GM12892 (cell line): ENCODE results near the gene FEV.

Source experiments
- DNase-seq: peaks from one replicate; pipeline ENCODE4 v3.0.0; 2011; ENCODE audit not compliant: insufficient read length
- FAIRE-seq: peaks from 2 replicates; lab custom pipeline; 2011; peaks lifted over from hg19 to GRCh38; lab: Jason Lieb, UNC
- POLR2A ChIP-seq: IDR thresholded peaks from 2 replicates; pipeline ENCODE4 v1.6.1; 2011; ENCODE audit warnings: low read depth, low read length, control low read depth
- POLR2AphosphoS5 ChIP-seq: IDR thresholded peaks from 2 replicates; pipeline ENCODE4 v1.6.1; 2011; ENCODE audit warnings: low read depth, low read length, control low read depth
- TAF1 ChIP-seq: IDR thresholded peaks from 2 replicates; pipeline ENCODE4 v1.6.1; 2011; ENCODE audit warnings: low read depth, mild to moderate bottlenecking, control low read depth, low read length, borderline replicate concordance

FEV gene

DNA sequence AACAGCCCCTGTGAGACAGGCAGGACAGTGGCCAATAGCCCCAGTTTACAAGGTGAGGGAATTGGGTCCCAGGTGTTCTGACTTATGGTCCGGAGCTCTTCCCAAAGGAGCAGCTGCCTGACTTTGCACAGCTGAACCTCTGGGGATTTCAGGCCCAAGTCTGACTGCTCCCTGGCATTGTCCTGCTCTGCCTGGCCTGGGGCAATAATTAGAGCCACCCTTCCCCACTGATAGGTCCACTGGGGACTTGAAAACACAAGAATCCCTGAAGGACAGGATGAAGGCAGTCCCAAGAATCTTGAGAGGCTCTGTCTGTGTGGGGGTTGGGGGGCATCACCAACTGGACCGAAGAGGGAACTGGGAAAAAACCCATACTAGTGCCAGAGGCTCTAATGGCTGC, 3.7 kb upstream of the FEV start:
- no peak for TF ChIP-seq POLR2AphosphoS5
- no peak for TF ChIP-seq TAF1
- TF ChIP-seq POLR2A: no peak
- DNase-seq (no peak), FAIRE-seq (no peak)

DNA sequence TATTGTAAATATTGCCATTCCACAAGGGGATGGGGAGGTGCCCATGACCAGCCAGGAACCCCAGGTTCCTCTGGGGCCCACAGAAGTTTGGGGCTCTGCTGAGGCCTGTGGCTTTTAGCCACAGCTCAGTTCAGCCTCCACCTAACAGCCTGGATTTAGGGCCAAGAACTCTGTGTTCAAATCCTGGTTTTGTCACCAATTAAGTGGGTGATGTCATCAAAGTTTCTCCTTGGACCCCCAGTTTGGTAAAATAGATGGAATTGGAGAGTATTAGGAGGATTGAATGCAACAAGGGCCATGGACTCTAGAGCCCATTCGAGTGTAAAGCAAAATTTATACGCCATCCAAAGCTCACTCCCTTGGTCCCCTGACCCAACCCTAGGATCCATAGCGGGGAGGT, 3.2 kb upstream of the FEV start:
- DNase-seq: no peak

DNA sequence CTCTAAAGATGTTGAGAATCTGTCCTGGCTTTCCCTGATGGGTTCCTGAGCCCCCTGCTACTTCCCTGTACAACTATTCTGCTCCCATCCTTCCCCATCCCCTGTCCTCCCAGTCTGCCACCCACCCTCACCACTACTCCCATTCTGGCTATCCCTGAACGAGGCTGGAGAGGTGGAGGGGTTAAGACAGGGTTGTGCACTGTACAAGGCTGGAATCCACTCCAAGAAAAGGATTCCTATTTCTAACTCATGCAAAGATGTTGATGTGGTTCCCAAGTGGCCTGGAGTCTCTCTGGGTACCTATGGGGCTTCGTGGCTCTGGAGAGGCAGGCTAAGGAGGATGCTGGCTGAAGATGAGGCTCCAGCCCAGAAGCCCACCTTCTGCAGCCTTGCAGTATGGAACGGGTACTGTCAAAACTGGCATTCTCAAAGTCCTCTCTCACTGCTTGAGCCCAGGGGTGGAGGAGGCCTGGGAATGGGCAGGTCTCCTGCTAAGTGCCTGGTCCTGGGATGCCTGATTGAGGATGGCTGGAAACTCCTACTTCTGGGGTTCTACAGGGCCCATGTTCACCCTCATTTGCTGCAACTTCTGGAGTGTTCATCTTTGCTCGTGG, 1.3 kb upstream of the FEV start:
- no peak for DNase-seq
- no peak for FAIRE-seq
- TF ChIP-seq TAF1: no peak
- no peak for TF ChIP-seq POLR2A
- no peak for TF ChIP-seq POLR2AphosphoS5

More for the DNA sequence above, 3.2 kb upstream of the FEV start:
- TF ChIP-seq TAF1 (no peak), POLR2AphosphoS5 (no peak), POLR2A (no peak)
- no peak for FAIRE-seq

DNA sequence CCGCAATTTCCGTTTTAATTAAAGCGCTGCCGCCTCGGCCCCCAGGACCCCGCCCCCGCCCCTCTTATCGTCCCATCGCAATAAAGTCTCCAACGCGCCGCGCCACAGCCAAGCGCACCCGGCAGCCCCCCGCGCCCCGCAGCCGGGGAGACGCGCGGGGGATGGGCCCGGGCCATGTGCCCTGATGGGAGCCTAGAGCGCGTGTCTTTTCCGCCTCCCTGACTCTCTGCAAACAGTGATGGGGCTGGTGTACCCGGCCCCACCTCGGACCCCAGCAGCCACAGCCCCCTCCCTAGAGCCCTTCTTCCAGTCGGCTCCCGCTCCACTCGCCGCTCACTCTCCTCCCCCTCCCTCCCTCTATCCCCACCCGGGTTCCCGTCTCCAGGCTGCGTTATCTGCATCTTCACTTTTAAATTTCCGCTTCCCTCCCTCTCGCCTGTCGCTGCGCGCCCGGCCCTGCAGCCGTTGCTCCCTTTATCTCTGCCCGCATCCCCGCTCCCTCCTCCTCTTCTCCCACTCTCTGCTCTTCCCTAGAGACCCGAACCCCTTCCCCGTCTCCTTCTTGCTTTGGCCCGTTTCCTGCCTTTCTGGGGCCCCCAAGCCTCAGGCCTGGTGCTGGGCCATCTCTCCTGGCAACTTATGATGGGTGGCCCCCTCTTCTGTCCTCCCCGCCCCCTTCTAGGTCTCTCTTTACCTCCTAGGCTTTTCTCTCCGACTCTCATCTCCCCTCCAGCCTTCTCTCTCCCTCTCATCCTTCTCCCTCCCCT, 524 bp upstream of the FEV start:
- no peak for FAIRE-seq
- no peak for TF ChIP-seq TAF1
- no peak for TF ChIP-seq POLR2AphosphoS5
- TF ChIP-seq POLR2A: no peak

DNA sequence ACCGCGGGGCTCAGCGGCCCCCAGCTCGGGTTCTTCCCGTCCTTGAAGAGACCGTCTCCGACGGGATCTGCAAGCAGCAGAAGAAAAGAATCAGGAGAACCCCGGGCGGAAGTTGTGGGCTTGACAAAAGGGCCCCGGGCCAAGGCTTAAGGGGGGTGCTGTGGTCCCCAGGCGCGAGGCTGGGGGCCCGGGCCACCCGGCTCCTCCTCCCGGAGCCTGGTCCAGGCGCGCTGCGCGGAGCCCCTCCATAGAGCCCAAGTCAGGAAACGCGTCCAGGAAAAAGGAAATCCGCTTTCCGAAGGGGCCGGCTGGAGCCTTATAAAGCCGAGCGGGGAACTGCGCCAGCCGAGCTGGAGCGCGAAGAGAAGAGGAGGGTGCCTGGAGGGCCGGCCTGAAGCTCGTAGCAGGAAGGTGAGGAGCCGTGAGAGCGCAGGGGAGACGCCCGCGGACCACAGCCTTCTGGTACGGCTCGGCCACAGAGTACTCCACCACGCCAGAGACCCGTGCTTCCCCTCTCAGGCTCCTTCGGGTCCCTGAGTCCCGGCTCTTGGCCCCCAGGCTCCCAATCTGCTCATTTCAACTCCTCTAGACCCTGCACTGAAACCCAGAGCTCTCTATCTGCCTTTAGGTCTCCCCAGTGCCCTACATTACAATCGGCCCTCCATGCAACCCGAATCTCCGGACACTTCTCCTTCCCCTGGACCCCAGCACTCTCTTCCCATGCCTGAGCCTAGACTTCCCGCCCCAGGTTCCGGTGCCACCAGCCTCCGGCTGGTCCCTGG, 554 bp downstream of the FEV start:
- no peak for DNase-seq
- TF ChIP-seq POLR2AphosphoS5 (no peak), TAF1 (no peak), POLR2A (no peak)
- no peak for FAIRE-seq

More for the DNA sequence above, 524 bp upstream of the FEV start:
- no peak for DNase-seq

DNA sequence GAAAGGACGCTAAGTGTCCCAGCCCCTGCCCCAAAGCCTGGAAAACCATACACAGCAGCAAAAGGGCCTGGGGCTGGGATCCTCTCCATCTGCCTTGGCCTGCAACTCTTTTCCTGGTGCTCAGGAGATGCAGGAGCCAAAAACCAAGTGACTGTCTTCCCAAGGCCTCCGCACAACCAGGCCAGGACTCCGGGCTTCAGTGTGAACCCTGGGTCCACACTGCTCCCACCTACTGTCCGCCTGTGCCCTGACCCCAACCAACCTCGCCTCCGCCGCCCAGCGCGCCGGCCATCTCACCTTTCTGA, 1.1 kb downstream of the FEV start:
- FAIRE-seq: no peak
- no peak for DNase-seq
- TF ChIP-seq POLR2A (no peak), TAF1 (no peak), POLR2AphosphoS5 (no peak)

DNA sequence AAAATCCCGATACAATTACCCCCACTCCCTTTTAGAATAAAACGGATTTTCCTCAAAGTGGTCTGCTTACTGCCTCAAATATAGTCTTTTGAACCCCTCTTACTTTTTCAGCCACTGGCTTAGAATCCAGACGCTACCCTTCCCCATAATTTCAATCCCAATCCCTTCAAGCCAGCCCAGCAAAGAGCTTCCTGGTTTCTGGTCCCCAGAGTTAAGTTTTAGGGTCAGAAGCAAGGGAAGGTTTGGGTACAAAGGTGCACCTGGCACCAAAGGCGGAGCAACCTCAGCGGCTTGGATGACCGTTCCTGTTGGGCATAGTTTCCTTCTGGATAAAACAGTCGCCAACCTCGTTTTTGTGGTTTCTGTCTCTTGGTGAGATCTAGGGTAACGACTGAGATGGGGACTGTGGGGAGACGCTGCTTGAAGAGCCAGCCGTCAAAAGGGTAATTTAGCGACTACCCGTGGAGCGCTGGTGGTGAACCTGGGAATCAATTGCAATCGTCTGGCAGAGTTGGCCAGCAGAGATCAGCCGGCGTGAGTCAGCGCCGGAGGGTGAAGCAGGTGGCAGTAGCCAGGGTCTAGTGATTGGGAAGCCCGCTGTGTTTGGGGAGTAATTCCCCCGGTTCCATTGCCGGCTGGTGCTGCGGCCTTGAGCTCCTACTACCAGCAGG, 1.6 kb downstream of the FEV start:
- DNase-seq (no peak), FAIRE-seq (no peak)
- no peak for TF ChIP-seq POLR2A

DNA sequence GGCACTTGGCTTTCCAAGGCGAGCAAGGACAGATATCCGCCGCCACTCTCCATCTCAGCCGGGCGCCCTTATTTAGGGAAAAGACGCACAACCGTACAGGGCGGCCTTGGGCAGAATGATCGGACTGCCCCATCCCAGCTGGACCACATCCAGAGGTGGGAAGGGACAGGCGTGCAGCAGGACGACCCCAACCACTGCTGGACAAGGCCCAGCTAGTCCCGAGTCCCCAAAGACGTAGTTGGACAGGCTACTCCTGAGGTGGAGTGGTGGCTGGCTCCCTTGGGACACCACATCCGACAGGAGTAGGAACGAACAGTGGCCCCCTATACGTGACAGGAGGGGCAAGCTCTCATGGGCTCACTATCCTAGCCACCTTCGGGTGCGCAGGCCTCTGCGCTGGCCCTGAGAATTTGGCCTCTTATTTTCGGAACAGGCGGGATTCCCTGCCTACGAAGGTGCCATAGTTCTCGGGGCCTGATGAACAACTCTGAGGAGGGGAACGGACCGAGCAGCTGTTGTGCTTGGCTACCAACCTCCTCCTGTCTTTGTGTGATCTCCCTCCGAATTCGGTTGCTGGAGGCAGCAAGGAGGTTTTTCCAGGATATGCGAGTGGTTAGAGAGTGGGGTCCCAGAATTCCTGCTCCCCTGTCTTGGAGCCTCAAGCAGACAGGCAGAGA, 2.3 kb downstream of the FEV start:
- TF ChIP-seq TAF1: no peak
- TF ChIP-seq POLR2A: no peak
- no peak for TF ChIP-seq POLR2AphosphoS5
- FAIRE-seq: no peak
- no peak for DNase-seq

DNA sequence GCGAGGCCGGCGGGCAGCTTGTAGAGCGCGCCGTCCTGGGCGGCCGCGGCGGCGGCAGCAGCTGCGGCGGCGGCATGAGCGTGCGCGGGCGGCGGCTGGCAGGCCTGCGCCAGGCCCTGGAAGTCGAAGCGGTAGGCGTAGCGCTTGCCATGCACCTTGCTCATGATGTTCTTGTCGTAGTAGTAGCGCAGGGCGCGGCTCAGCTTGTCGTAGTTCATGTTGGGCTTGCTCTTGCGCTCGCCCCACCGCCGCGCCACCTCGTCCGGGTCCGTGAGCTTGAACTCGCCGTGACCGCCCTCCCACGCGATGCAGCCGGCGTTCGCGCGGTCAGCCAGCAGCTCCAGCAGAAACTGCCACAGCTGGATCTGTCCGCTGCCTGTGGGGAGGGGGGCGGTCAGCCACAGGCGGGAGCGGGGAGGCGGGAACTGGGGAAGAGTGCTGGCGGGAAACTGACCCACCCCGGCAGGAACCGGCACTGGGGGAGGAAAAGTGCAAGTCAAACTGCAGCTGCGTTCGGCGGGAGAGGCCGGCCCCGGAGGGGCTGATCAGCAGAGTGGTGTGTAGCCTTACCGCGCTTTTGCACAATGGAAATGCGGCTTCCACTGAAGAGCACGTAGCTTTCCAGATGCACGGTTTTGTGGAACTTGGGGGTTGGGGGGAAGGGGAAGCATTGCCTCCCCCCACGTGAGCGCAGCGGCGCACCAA, 3.0 kb downstream of the FEV start:
- no peak for TF ChIP-seq POLR2AphosphoS5
- no peak for TF ChIP-seq TAF1
- no peak for TF ChIP-seq POLR2A
- peak; percentile 11 for DNase-seq
- no peak for FAIRE-seq

DNA sequence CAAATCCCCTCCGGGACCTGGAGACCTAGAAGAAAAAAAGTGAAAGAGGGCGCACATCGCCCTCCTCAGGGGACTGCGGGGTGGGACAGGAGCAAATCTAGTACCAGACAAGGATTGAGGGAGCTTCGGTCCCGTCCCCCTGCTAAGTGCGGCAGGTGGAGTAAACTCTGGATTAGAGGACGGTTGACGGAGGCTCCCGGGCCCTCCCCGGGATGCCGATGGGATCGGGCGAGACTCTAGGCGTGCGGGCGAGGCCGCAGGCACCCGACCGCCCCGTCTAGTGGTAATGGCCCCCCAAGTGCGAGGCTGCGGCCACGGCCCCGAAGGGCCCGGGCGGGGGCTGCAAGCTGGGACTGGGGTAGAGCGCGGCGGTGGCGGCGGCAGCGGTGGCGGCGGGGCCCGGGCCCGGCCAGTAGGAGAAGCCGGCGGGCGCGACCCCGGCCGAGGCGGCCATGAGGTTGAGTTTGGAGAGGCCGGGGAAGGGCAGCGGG, 3.5 kb downstream of the FEV start:
- FAIRE-seq (no peak), DNase-seq (no peak)
- no peak for TF ChIP-seq POLR2AphosphoS5
- TF ChIP-seq POLR2A: no peak
- no peak for TF ChIP-seq TAF1

DNA sequence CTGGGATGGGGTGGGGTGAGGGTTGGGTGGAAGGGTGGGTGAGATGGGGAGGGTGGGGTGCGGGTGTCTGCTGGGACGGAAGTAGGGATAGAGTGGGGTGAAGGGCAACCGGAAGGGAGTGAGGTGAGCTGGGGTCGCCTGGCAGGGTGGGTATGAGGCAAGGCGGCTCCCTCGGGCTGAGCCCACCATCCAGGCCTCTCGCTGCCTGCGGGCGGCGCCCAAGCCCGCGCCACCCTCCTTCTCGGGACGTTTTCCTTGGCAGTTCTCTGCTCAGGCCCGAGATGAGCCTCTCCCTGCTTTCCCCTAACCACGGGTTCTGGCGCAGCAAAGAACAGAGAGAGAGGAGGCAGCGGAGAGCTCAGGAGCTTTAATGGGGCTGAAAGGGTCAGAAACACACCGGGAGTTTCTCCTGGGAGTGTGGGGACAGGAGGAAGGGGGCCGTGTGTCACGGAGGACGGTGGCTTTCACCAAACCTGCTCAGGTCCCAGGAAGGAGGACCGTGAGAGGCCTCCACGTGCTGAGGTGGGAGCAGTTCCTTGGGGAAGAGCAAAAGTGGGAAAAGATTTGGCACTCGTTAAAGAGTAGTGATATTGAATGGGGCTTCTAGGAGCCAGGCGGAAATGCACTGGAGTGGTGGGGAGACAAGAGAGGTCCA, 4.1 kb downstream of the FEV start:
- no peak for TF ChIP-seq POLR2A
- TF ChIP-seq POLR2AphosphoS5: no peak
- TF ChIP-seq TAF1: no peak
- DNase-seq: no peak
- FAIRE-seq: no peak
